HG02884 (cell line): ENCODE measurements around the gene CAMSAP2.

ENCODE experiments used
- ATAC-seq: cut with Tn5 transposase; IDR thresholded peaks from one replicate; pipeline ENCODE4 v1.9.1; 2021; ENCODE audit warnings: mild to moderate bottlenecking, moderate library complexity; ENCODE audit not compliant: unreplicated experiment

The CAMSAP2 gene

DNA sequence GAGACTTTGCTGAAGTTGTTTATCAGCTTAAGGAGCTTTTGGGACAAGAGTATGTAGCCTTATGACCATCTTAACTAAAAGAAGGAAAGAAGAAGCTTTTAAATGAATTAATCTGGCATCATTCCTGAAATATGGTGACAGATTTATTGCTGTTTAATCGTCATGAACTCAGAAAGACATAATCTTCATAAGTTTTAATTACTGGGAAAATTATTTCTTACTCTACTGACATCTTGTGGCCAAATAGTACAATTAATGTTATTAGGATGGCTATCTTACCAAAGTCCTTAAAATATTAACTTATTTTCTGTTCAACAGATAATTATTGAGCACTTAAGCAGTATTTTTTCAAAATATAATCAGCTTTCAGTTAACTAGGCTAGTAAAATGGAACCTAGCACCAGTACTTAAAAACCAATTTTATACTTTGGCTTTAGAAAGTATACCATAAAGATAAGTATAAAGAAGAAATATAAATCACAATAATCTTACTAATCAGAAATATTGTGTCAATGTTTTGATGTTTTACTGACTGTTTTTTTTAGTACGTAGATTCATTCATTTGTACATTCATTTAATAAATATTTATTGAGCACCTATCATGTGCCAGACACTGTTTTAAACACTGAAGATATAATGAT is 99.4 kb downstream of the CAMSAP2 start:
- no peak for ATAC-seq

- ATAC-seq: no peak
Measured at GRCh38 chr1:200838676-200839445, 100.2 kb downstream of the CAMSAP2 start.

GRCh38 chr1:200845360-200845759 is 106.7 kb downstream of the CAMSAP2 start:
- no peak for ATAC-seq

- no peak for ATAC-seq
Measured at GRCh38 chr1:200846398-200846797, 107.7 kb downstream of the CAMSAP2 start.

GRCh38 chr1:200849430-200849829 is 110.7 kb downstream of the CAMSAP2 start:
- no peak for ATAC-seq

DNA sequence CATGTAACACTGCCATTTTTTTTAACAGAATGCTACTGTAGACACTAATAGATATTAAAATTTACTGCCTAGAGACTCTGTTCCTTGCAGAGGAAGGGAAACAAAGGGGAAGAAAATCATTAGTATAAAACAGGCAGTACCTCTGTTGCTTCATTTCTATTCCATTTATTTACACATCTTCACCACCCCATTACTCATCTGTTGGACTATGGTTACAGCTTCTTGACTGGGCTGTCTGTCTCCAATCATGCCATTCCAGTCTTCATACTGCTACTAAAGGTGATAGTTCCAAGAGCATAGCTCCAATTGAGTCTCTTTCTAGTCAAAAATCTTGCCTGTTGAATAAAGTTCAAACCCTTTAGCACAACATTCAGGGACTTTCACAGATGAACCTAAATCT is 111.9 kb downstream of the CAMSAP2 start:
- no peak for ATAC-seq

GRCh38 chr1:200856716-200857357 is 118.1 kb downstream of the CAMSAP2 start:
- ATAC-seq: no peak

DNA sequence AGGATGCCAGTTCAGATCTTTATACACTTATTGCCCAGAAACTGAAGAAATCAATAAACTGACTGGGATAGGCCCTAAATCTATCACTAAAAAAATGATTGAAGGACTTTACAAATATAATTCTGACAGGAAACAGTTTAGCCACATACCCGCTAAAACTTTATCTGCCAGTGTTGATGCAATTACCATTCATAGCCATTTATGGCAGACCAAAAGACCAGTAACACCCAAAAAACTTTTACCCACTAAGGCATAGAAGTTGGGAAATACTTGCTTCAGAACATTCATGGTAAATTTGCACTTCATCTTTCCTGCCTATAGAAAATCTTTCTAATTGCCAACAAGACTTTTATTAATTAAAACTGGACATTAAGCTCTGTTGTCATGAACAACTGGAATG is 119.1 kb downstream of the CAMSAP2 start:
- no peak for ATAC-seq

DNA sequence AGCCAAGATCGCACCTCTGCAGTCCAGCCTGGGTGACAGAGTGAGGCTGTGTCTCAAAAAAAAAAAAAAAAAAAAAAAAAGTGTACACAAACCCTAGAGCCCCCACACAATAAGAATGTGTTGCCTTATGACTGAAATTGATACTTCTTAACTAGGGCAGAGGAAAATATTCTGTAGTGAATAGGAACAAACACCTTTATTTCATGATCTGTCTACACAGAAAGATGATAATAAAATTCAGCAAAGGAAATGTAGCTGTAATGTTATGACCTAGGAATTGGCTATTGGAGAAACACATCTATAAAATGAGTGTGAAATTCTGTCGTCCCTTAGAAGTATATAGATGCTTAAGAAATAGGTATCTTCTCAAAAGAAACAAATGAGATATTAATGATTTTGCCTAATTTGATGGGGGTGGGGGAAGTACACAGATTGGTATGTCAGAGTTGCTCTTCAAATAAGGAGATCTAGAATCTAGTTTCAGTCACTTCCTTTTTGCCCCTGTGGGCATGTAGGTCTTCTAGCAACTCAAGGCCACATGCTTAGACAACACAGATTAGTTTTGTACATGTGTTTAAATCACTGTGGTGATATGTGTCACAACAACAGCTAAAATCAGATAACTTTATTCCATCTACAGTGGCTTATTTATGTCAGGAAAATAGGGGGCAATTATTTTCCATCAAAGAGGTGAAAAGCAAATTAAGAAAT is 123.4 kb downstream of the CAMSAP2 start:
- no peak for ATAC-seq

GRCh38 chr1:200862713-200863415 is 124.2 kb downstream of the CAMSAP2 start:
- ATAC-seq: no peak

- ATAC-seq: no peak
Measured at GRCh38 chr1:200866116-200866515, 127.4 kb downstream of the CAMSAP2 start.

DNA sequence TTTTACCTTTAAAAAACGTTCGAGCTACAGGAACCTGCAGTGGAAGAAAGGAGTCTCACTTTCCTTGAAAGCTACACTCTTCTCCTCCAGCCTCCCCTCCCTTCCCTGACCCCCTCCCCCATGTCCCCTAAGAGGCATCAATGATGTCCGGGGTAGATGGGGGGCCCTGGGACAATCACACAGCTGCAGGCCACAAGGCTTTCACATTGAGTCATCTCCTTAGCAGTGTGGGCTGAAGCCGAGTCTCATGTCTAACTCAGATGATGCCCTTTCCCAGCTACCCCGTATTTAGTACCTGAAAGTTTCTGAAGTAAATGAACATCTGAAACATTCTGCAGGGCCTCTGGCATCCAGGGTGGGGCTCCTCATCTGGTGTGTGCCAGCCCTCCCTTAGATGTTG is 127.8 kb downstream of the CAMSAP2 start:
- peak; percentile 75 for ATAC-seq

DNA sequence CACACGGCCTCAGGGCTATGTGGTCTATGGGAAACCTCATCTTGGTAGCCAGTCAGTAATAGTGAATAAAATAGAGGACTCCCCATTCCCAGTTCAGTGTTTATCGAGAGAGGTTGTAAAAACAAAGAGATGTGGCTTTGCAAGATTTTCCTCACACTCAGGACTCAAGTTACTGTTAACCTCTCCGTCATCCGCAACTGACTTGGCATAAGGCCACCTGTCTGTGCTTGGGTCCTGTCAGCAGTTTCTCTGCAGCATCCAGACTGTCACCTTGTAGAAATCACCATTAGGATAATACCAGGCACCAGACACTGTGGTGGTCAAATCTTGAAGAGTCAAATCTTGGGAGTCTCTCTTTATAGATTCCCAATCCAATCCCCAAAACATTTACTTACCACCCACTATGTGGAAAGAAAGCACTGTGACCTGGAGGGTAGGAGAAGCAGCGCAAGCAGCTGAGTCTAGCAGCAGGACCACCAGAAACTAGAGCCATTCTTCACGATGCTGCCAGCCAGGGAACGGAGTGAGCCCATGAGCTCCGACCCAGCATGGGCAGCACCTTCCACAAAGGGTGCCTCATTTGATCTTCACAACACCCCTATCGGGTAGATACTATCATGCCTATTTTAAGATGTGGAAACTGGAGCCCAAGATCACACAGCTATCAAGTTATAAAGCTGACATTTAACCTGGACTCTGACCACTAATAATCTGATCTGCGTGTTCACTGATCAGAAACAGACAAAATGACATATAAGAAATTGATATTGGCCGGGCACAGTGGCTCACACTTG is 128.5 kb downstream of the CAMSAP2 start:
- no peak for ATAC-seq

- no peak for ATAC-seq
Measured at GRCh38 chr1:200869376-200869752, 130.7 kb downstream of the CAMSAP2 start.

GRCh38 chr1:200869753-200870391 is 131.2 kb downstream of the CAMSAP2 start:
- peak; percentile 67 for ATAC-seq

GRCh38 chr1:200872446-200873115 is 133.9 kb downstream of the CAMSAP2 start, which contains the start of gene GPR25:
Gene GPR25 (plus strand): TSS chr1:200872981. CDS start chr1:200873038, 57 bp downstream.
- ATAC-seq: no peak

DNA sequence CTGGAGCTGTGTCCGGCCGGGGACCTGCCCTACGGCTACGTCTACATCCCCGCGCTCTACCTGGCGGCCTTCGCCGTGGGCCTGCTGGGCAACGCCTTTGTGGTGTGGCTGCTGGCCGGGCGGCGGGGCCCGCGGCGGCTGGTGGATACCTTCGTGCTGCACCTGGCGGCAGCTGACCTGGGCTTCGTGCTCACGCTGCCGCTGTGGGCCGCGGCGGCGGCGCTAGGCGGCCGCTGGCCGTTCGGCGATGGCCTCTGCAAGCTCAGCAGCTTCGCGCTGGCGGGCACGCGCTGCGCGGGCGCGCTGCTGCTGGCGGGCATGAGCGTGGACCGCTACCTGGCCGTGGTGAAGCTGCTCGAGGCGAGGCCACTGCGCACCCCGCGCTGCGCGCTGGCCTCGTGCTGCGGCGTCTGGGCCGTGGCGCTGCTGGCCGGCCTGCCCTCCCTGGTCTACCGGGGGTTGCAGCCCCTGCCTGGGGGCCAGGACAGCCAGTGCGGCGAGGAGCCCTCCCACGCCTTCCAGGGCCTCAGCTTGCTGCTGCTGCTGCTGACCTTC is 134.5 kb downstream of the CAMSAP2 start:
- ATAC-seq: no peak

- no peak for ATAC-seq
Measured at GRCh38 chr1:200873671-200874397, 135.1 kb downstream of the CAMSAP2 start.
